Kidney (tissue), 14 donors: Measurements from ENCODE around the gene PPAN. TPM values are rescaled to one million over a fixed set of nuclear protein-coding genes. Genes with fewer than 3 reads are reported as not detected.

Experiments
- DNase-seq, 5 donors: peaks; one replicate each; pipeline ENCODE4 v3.0.0-alpha.2; 2013 to 2020
- FAIRE-seq: peaks from 2 replicates; lab custom pipeline; 2012; peaks lifted over from hg19 to GRCh38; lab: Jason Lieb, UNC
- H3K27ac ChIP-seq, 2 donors: one replicate each; pipeline ENCODE4 v1.7.0; 2013; ENCODE audit warnings: low read depth in 2 of 2, low read length in 2 of 2, inconsistent platforms in 1 of 2
- H3K27me3 ChIP-seq: one replicate; pipeline ENCODE4 v1.7.1; 2013; ENCODE audit warnings: low read length, inconsistent platforms; ENCODE audit not compliant: control insufficient read depth, insufficient read depth
- H3K36me3 ChIP-seq, 3 donors: one replicate each; pipeline versions ENCODE4 v1.7.0 to v1.7.1; 2013; ENCODE audit warnings: low read length in 3 of 3, control low read depth in 1 of 3, inconsistent platforms in 1 of 3; ENCODE audit not compliant: insufficient read depth in 3 of 3, control insufficient read depth in 2 of 3
- H3K4me1 ChIP-seq, 3 donors: one replicate each; pipeline versions ENCODE4 v1.7.0 to v1.7.1; 2013; ENCODE audit warnings: low read length in 3 of 3, inconsistent platforms in 1 of 3, low read depth in 1 of 3; ENCODE audit not compliant: control insufficient read depth in 2 of 3, insufficient read depth in 2 of 3
- H3K4me3 ChIP-seq, 3 donors: one replicate each; pipeline versions ENCODE4 v1.7.0 to v1.8.1; 2013; ENCODE audit warnings: low read length in 3 of 3, control low read depth in 1 of 3, inconsistent platforms in 1 of 3
- H3K9ac ChIP-seq, 3 donors: one replicate each; pipeline versions ENCODE4 v1.7.0 to v1.7.1; 2013; ENCODE audit warnings: low read length in 3 of 3, control low read depth in 1 of 3, inconsistent platforms in 1 of 3
- H3K9me3 ChIP-seq, 3 donors: one replicate each; pipeline versions ENCODE4 v1.7.0 to v1.7.1; 2013; ENCODE audit warnings: low read length in 3 of 3, control low read depth in 1 of 3, inconsistent platforms in 1 of 3; ENCODE audit not compliant: control insufficient read depth in 2 of 3, insufficient read depth in 1 of 3
- CTCF ChIP-seq: IDR thresholded peaks from 3 replicates; pipeline ENCODE4 v1.5.1; 2012; ENCODE audit warnings: mild to moderate bottlenecking, moderate library complexity, borderline replicate concordance; ENCODE audit not compliant: insufficient read depth; ENCODE audit errors: extremely low read depth
- intact Hi-C: fragments of 100-400 bp; cut with DNase I; formaldehyde crosslinking; loops from one replicate; pipeline ENCODE4 v1.11.1; 2022
- polyA plus RNA-seq: library from polyadenylated mRNA; stranded (reverse); fragments of 350-450 nt; fragmentation: Illumina TruSeq; extraction: RNeasy Lipid Tissue Mini Kit (QIAGEN cat#74804); gene quantifications from one replicate; pipeline ENCODE4 v1.2.3, GENCODE V29; 2014; ENCODE audit warnings: low read depth, low replicate concordance; ENCODE audit not compliant: insufficient read depth
- total RNA-seq: library from RNA; stranded (reverse); fragmentation: NEBNext Ultra II Directional; extraction: Animal tissue kit (Norgen Biotek cat#: 25700); gene quantifications from one replicate; pipeline ENCODE4 v1.2.1, GENCODE V29; 2021
- donor health status: control.
- donor health status: control.
- donor health status: control.
- donor health status: control.
- donor health status: control.
- donor health status: DM: yes; HTN: yes; CAD: no.
- donor health status: Normal renal cell carcinoma (clear cell type).

Gene PPAN
- total and polyA plus RNA-seq, 2 donors from 2014 or later: 25.2 to 43.2 TPM

- no peaks in the 10 kb centered on the region for H3K9me3 ChIP-seq
- peaks cover 5 to 51% (median 19%) of the 10 kb centered on the region in 3 donors for H3K36me3 ChIP-seq
- TF ChIP-seq CTCF: no peak
- intact Hi-C loops: no loop called here
- no peaks in the 10 kb centered on the region for H3K4me1 ChIP-seq
- FAIRE-seq: no peak
- no peak for DNase-seq
- H3K27ac ChIP-seq: no peak overlapping the region
- H3K4me3 ChIP-seq: no peak overlapping the region
- H3K27me3 ChIP-seq: no peaks in the 10 kb centered on the region
- no peak overlapping the region for H3K9ac ChIP-seq
Observed at GRCh38 chr19:10141479-10141878, 35.3 kb downstream of the PPAN start.

GRCh38 chr19:10141973-10142372 is 35.8 kb downstream of the PPAN start:
- Histone ChIP-seq H3K27me3 (no peaks in the 10 kb centered on the region), H3K27ac (no peak overlapping the region), H3K4me3 (no peak overlapping the region), H3K9ac (no peak overlapping the region), H3K9me3 (no peaks in the 10 kb centered on the region), H3K36me3 (peaks cover 5 to 48% (median 21%) of the 10 kb centered on the region in 3 donors), H3K4me1 (no peaks in the 10 kb centered on the region)
- TF ChIP-seq CTCF: no peak
- intact Hi-C loops: no loop called here
- FAIRE-seq: no peak
- DNase-seq: no peak

- no peak overlapping the region for H3K9ac ChIP-seq
- peak overlapping the region in 1 of 2 donors; percentile 9 for H3K27ac ChIP-seq
- peaks cover 5 to 41% (median 21%) of the 10 kb centered on the region in 3 donors for H3K36me3 ChIP-seq
- no peaks in the 10 kb centered on the region for H3K27me3 ChIP-seq
- H3K4me3 ChIP-seq: no peak overlapping the region
- no peak for TF ChIP-seq CTCF
- H3K9me3 ChIP-seq: no peaks in the 10 kb centered on the region
- intact Hi-C loops: no loop called here
- FAIRE-seq: no peak
- DNase-seq: peak in 1 of 5 donors; percentile 19
- H3K4me1 ChIP-seq: no peaks in the 10 kb centered on the region
Observed at GRCh38 chr19:10142701-10143375, 36.7 kb downstream of the PPAN start.

- DNase-seq (no peak), FAIRE-seq (no peak)
- Histone ChIP-seq H3K36me3 (peaks cover 8 to 39% (median 21%) of the 10 kb centered on the region in 3 donors), H3K27ac (no peak overlapping the region), H3K4me3 (no peak overlapping the region), H3K9me3 (no peaks in the 10 kb centered on the region), H3K27me3 (no peaks in the 10 kb centered on the region), H3K9ac (no peak overlapping the region), H3K4me1 (no peaks in the 10 kb centered on the region)
- no peak for TF ChIP-seq CTCF
- intact Hi-C loops: no loop called here
Observed at GRCh38 chr19:10143681-10144080, 37.5 kb downstream of the PPAN start.
